ENCODE measurements around the gene P3R3URF.

P3R3URF gene

DNA sequence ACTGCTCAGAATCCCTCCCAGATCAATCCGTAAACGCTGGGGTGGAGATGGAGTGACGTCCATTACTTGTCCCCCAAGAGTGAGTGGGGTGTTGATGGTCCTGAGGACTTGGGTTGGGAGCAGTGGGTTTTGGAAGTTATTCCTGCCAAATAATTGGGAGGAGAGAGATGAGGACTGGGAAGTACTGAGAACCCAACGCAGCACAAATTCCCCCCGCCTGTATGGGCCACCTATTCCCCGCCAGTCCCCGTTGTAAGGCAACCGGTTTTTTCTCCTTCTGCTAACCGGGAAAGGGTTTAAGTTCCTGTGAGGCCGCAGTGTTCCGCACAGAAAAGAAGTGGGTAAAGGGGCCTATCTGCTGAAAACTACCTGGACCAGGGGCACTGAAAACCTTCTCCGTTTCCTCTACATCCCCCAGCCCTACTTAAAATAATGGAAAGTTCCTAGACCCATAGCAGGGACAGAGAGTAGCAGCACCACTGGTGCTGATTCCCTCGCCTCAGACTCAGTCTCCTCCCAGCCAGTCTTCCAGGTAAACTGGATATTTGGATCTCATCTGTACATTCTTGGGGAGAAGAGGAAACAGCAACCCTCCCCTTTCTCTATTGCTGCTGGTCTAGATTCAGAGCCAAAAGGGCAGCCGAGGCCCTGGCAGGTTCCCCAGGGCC, 27.6 kb upstream of the P3R3URF start:
- Histone ChIP-seq H2AFZ (peak overlapping the region; percentile 69), H3K4me2 (ENCODE audit: low read length) (peak overlapping the region; percentile 80), H3K9ac (no peak overlapping the region), H3K4me3 (ENCODE audit: low read depth, low read length) (peak overlapping the region; percentile 68), H3K27me3 (ENCODE audit: control insufficient read depth, insufficient read depth, low read length) (no peaks in the 10 kb centered on the region), H3K79me2 (no peaks in the 10 kb centered on the region), H3K9me3 (ENCODE audit: control insufficient read depth, low read length) (no peaks in the 10 kb centered on the region), H3K27ac (peak overlapping the region; percentile 73), H3K36me3 (ENCODE audit: control insufficient read depth, insufficient read depth, low read length) (no peaks in the 10 kb centered on the region), H3K4me1 (peaks cover 4% of the 10 kb centered on the region)
- TF ChIP-seq, protein P1, sequence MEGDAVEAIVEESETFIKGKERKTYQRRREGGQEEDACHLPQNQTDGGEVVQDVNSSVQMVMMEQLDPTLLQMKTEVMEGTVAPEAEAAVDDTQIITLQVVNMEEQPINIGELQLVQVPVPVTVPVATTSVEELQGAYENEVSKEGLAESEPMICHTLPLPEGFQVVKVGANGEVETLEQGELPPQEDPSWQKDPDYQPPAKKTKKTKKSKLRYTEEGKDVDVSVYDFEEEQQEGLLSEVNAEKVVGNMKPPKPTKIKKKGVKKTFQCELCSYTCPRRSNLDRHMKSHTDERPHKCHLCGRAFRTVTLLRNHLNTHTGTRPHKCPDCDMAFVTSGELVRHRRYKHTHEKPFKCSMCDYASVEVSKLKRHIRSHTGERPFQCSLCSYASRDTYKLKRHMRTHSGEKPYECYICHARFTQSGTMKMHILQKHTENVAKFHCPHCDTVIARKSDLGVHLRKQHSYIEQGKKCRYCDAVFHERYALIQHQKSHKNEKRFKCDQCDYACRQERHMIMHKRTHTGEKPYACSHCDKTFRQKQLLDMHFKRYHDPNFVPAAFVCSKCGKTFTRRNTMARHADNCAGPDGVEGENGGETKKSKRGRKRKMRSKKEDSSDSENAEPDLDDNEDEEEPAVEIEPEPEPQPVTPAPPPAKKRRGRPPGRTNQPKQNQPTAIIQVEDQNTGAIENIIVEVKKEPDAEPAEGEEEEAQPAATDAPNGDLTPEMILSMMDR (IDR thresholded peaks at IDR 0.05) = no peak

DNA sequence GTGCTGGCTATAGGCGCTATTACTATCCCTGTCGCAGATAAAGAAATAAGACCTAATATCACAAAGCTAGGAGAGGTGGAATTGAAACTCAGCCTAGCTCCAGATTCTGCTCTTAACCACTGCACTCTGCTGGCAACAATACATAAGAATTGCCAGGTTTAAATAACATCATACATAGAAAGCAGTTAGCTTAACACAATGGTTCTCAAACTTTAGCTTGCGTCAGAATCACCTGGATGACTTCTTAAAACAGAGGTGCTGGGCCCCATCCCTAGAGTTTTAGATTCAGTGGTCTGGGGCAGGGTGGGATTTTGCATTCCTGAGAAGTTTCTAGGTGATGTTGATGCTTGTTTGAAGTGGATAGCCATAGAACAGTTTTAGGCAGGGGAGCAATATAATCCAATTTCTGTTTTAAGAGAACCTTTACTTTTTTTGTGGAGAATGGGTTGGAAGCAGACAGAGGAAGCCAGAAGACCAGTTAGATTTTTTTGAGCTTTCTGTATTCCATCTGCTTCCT, 23.0 kb upstream of the P3R3URF start:
- TF ChIP-seq, protein P1 (IDR thresholded peaks at IDR 0.05) = no peak
- Histone ChIP-seq H3K27me3 (ENCODE audit: control insufficient read depth, insufficient read depth, low read length) (no peaks in the 10 kb centered on the region), H3K4me1 (peaks cover 6% of the 10 kb centered on the region), H2AFZ (no peak overlapping the region), H3K4me2 (ENCODE audit: low read length) (peak overlapping the region; percentile 97), H3K36me3 (ENCODE audit: control insufficient read depth, insufficient read depth, low read length) (no peaks in the 10 kb centered on the region), H3K27ac (no peak overlapping the region), H3K4me3 (ENCODE audit: low read depth, low read length) (no peak overlapping the region), H3K9me3 (ENCODE audit: control insufficient read depth, low read length) (no peaks in the 10 kb centered on the region), H3K79me2 (no peaks in the 10 kb centered on the region), H3K9ac (no peak overlapping the region)

DNA sequence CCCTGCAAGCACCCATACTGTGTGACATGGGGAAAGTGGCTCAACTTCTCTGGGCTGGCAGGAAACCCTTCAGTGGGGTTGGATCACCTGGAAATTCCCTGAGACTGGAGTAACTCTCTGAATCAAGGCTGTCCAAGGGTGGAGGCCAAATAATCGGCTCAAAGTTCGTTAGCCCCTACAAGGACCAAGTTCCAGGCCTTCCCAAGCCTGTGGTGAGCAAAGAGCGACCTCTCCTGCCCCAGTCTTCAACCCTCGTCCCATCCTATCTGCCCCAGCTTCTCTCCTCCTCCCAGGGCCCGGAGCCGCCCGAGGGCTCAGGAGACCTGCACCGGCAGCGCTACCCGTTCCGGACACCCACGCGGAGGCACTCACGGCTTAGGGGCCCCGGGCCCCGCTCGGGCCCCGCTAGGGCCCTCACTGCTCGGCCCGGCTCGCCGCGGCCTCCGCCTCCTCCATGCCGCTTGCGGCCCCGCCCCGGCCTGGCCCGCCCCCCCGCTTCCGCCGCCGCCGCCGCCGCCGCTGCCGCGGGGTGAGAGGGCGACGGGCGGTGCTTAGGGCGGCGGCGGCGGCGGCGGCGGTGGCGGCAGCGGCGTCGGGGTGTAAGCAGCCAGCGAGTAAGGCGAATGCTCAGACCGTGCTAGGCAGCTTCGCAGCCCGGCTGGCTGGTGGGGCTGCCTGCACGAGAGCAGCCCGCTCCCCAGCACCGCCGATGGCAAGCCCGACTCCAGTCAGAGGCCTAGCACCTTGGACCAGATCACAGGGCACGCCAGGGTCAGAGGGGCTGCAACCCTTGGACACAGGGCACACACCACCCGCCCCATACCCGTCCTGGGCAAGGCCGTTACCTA, 21.9 kb upstream of the P3R3URF start, which contains the start of gene POMGNT1:
Gene POMGNT1 (minus strand): TSS at position 471 of the 848 bp plus-strand sequence. CDS start 613 bp downstream, outside the sequence.
- Histone ChIP-seq H3K79me2 (no peaks in the 10 kb centered on the region), H2AFZ (peak within 1 kb of the TSS; percentile 82), H3K4me2 (ENCODE audit: low read length) (peak within 1 kb of the TSS; percentile 98), H3K27me3 (ENCODE audit: control insufficient read depth, insufficient read depth, low read length) (no peaks in the 10 kb centered on the region), H3K9ac (peak within 1 kb of the TSS; percentile 28), H3K4me1 (peaks cover 6% of the 10 kb centered on the region), H3K4me3 (ENCODE audit: low read depth, low read length) (peak within 1 kb of the TSS; percentile 87), H3K27ac (peak within 1 kb of the TSS; percentile 78), H3K9me3 (ENCODE audit: control insufficient read depth, low read length) (no peaks in the 10 kb centered on the region), H3K36me3 (ENCODE audit: control insufficient read depth, insufficient read depth, low read length) (no peaks in the 10 kb centered on the region)
- TF ChIP-seq, protein P1 (IDR thresholded peaks at IDR 0.05) = no peak

DNA sequence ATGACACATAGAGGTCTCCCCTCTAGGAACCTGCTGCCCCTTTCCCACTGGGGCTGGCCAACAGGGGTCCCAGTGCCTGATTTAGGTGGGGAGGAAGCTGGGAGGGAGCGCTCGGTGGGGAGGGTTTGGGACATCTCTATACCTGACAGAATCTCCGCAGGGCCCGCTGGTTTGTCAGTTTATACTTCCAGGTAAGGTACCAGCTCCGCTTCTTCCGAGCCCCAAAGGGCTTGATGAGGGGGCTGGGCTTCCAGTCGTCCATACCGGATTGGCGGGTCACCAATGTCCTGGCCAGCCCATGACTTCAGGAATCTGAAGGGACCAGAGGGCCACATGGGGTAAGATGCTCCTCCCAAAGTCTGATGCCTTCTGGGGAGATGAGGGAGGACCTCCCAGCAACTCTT, 21.3 kb upstream of the P3R3URF start:
- H3K27me3 ChIP-seq (ENCODE audit: control insufficient read depth, insufficient read depth, low read length) = no peaks in the 10 kb centered on the region
- H3K36me3 ChIP-seq (ENCODE audit: control insufficient read depth, insufficient read depth, low read length) = no peaks in the 10 kb centered on the region
- peak overlapping the region; percentile 63 for H3K27ac ChIP-seq
- H3K79me2 ChIP-seq = no peaks in the 10 kb centered on the region
- H3K4me2 ChIP-seq (ENCODE audit: low read length) = peak overlapping the region; percentile 98
- H3K9ac ChIP-seq = no peak overlapping the region
- peak overlapping the region; percentile 87 for H3K4me3 ChIP-seq (ENCODE audit: low read depth, low read length)
- no peaks in the 10 kb centered on the region for H3K9me3 ChIP-seq (ENCODE audit: control insufficient read depth, low read length)
- TF ChIP-seq, protein P1 (IDR thresholded peaks at IDR 0.05) = no peak
- H2AFZ ChIP-seq = peak overlapping the region; percentile 82
- peaks cover 6% of the 10 kb centered on the region for H3K4me1 ChIP-seq

All from parathyroid adenoma (tissue), 2 donors.